ENCODE data around the gene CHRNA4.

DNA sequence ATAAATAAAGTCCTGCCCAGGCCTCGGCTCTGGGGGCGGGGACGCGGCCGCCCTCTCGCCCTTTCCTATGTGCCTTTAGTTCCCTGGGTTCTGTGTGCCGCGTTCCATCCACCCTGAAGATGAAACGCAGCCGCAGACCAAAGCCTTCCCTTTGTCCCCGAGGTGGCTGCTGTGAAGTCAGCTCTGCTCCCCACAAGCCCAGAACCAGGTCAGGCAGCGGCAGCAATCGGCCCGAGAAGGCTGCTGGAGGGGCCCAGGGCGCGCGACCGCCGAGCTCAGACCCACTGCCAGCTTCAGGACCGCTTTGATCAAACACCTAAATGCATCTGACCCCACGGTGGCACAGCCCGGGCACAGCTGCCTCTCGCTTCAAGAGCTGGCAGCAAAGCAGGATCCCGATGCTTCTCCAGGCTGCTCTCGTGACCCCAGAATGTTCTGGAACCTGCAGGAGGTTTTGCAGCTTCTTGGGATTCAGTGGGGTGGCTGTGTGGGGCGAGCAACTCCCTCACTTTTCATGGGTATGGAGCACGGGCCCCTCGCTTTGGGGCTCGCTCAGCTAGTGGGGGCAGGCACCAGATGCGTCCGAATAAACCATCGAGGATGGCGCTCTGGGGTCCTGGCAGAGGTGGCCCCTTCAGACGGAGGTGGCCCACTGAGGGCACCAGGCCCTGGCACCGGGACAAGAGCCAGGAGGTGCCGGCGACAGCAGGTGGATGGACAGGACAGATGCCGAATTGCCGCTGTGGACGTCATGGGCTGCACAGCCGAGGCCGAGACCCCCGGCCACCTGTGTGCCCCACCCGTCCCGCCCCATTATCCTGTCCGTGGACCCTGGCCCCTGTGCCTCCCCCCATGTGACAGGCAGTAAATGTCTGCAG, 13.0 kb downstream of the CHRNA4 start:
- TF ChIP-seq, protein P1, sequence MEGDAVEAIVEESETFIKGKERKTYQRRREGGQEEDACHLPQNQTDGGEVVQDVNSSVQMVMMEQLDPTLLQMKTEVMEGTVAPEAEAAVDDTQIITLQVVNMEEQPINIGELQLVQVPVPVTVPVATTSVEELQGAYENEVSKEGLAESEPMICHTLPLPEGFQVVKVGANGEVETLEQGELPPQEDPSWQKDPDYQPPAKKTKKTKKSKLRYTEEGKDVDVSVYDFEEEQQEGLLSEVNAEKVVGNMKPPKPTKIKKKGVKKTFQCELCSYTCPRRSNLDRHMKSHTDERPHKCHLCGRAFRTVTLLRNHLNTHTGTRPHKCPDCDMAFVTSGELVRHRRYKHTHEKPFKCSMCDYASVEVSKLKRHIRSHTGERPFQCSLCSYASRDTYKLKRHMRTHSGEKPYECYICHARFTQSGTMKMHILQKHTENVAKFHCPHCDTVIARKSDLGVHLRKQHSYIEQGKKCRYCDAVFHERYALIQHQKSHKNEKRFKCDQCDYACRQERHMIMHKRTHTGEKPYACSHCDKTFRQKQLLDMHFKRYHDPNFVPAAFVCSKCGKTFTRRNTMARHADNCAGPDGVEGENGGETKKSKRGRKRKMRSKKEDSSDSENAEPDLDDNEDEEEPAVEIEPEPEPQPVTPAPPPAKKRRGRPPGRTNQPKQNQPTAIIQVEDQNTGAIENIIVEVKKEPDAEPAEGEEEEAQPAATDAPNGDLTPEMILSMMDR (IDR thresholded peaks at IDR 0.05): no peak
- TF ChIP-seq, protein P2, sequence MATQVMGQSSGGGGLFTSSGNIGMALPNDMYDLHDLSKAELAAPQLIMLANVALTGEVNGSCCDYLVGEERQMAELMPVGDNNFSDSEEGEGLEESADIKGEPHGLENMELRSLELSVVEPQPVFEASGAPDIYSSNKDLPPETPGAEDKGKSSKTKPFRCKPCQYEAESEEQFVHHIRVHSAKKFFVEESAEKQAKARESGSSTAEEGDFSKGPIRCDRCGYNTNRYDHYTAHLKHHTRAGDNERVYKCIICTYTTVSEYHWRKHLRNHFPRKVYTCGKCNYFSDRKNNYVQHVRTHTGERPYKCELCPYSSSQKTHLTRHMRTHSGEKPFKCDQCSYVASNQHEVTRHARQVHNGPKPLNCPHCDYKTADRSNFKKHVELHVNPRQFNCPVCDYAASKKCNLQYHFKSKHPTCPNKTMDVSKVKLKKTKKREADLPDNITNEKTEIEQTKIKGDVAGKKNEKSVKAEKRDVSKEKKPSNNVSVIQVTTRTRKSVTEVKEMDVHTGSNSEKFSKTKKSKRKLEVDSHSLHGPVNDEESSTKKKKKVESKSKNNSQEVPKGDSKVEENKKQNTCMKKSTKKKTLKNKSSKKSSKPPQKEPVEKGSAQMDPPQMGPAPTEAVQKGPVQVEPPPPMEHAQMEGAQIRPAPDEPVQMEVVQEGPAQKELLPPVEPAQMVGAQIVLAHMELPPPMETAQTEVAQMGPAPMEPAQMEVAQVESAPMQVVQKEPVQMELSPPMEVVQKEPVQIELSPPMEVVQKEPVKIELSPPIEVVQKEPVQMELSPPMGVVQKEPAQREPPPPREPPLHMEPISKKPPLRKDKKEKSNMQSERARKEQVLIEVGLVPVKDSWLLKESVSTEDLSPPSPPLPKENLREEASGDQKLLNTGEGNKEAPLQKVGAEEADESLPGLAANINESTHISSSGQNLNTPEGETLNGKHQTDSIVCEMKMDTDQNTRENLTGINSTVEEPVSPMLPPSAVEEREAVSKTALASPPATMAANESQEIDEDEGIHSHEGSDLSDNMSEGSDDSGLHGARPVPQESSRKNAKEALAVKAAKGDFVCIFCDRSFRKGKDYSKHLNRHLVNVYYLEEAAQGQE (IDR thresholded peaks at IDR 0.05; ENCODE audit: insufficient read depth in 1 of 2, low read depth in 2 of 2, low read length in 1 of 2): no peak
